Nephron (organoid): ENCODE results near the gene DECR2.

ENCODE experiments used
- H3K27ac Mint-ChIP-seq, 3 experiments: 2 replicates each; pipeline ENCODE4 v1.8.0; 2020; ENCODE audit warnings: mixed read lengths in 3 of 3, mild to moderate bottlenecking in 2 of 3, moderate library complexity in 1 of 3
- H3K27me3 Mint-ChIP-seq: 2 replicates; pipeline ENCODE4 v1.8.0; 2021; ENCODE audit warnings: low read depth, mild to moderate bottlenecking, moderate library complexity, mixed read lengths
- H3K36me3 Mint-ChIP-seq: 2 replicates; pipeline ENCODE4 v1.8.0; 2020; ENCODE audit warnings: low read depth, mixed read lengths
- H3K4me1 Mint-ChIP-seq: 2 replicates; pipeline ENCODE4 v1.8.0; 2020; ENCODE audit warnings: mixed read lengths
- H3K4me3 Mint-ChIP-seq, 3 experiments: 2 replicates each; pipeline ENCODE4 v1.8.0; 2020; ENCODE audit warnings: mild to moderate bottlenecking in 3 of 3, mixed read lengths in 3 of 3, moderate library complexity in 2 of 3
- H3K9me3 Mint-ChIP-seq: 2 replicates; pipeline ENCODE4 v1.8.0; 2020; ENCODE audit warnings: mixed read lengths
- CTCF ChIP-seq, 3 experiments: fragments of 200-600 bp; sonication (generic); IDR thresholded peaks; one replicate each; pipeline ENCODE4 v1.5.0; 2021; ENCODE audit warnings: antibody characterized with exemption in 3 of 3; ENCODE audit not compliant: unreplicated experiment in 3 of 3

The DECR2 gene

GRCh38 chr16:445566-445965 lies 43.9 kb downstream of the DECR2 start:
- H3K27ac Mint-ChIP-seq, result no peak overlapping the region
- H3K4me3 Mint-ChIP-seq, result no peak overlapping the region
- peaks cover 24% of the 10 kb centered on the region for H3K4me1 Mint-ChIP-seq
- H3K27me3 Mint-ChIP-seq, result no peaks in the 10 kb centered on the region
- no peak for TF ChIP-seq CTCF (IDR thresholded peaks at IDR 0.05; ENCODE audit: unreplicated experiment in 3 of 3)
- H3K9me3 Mint-ChIP-seq, result no peaks in the 10 kb centered on the region
- peaks cover 21% of the 10 kb centered on the region for H3K36me3 Mint-ChIP-seq

GRCh38 chr16:450385-450784 lies 48.7 kb downstream of the DECR2 start:
- H3K36me3 Mint-ChIP-seq, result peaks cover 4% of the 10 kb centered on the region
- H3K27me3 Mint-ChIP-seq, result no peaks in the 10 kb centered on the region
- H3K4me3 Mint-ChIP-seq, result no peak overlapping the region
- H3K4me1 Mint-ChIP-seq, result peaks cover 8% of the 10 kb centered on the region
- peak overlapping the region; percentile 43 to 87 (median 65) for H3K27ac Mint-ChIP-seq
- no peak for TF ChIP-seq CTCF (IDR thresholded peaks at IDR 0.05; ENCODE audit: unreplicated experiment in 3 of 3)
- H3K9me3 Mint-ChIP-seq, result no peaks in the 10 kb centered on the region

- Mint-ChIP-seq H3K27ac (peak overlapping the region; percentile 65 to 87 (median 73)), H3K9me3 (no peaks in the 10 kb centered on the region), H3K36me3 (peaks cover 4% of the 10 kb centered on the region), H3K4me1 (peaks cover 8% of the 10 kb centered on the region), H3K27me3 (no peaks in the 10 kb centered on the region), H3K4me3 (no peak overlapping the region)
- TF ChIP-seq CTCF (IDR thresholded peaks at IDR 0.05; ENCODE audit: unreplicated experiment in 3 of 3), result no peak
These were observed 49.3 kb downstream of the DECR2 start for GRCh38 chr16:450785-451512.

GRCh38 chr16:454397-454940 lies 52.8 kb downstream of the DECR2 start:
- no peak for TF ChIP-seq CTCF (IDR thresholded peaks at IDR 0.05; ENCODE audit: unreplicated experiment in 3 of 3)
- Mint-ChIP-seq H3K4me3 (no peak overlapping the region), H3K36me3 (no peaks in the 10 kb centered on the region), H3K4me1 (peaks cover 29% of the 10 kb centered on the region), H3K9me3 (no peaks in the 10 kb centered on the region), H3K27me3 (no peaks in the 10 kb centered on the region), H3K27ac (peak overlapping the region; percentile 31 to 73 (median 61))

DNA sequence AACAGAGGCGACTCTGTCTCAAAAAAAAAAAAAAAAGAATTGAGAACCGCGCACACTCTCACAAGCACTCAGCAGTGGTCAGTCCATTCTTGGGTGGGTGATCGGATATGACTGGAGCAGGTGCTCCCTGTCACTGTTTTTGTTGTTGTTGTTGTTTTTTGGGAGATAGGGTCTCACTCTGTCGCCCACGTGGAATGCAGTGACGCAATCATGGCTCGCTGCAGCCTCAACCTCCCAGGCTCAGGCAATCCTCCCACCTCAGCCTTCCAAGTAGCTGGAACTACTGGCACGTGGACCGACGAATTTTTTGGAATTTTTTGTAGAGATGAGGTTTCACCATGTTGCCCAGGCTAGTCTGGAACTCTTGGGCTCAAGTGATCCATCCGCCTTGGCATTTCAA lies 53.8 kb downstream of the DECR2 start:
- no peak overlapping the region for H3K4me3 Mint-ChIP-seq
- no peaks in the 10 kb centered on the region for H3K9me3 Mint-ChIP-seq
- H3K4me1 Mint-ChIP-seq, result peaks cover 28% of the 10 kb centered on the region
- TF ChIP-seq CTCF (IDR thresholded peaks at IDR 0.05; ENCODE audit: unreplicated experiment in 3 of 3), result no peak
- H3K36me3 Mint-ChIP-seq, result no peaks in the 10 kb centered on the region
- H3K27ac Mint-ChIP-seq, result no peak overlapping the region
- H3K27me3 Mint-ChIP-seq, result no peaks in the 10 kb centered on the region
